GM12878 (cell line): Measurements from ENCODE around the gene PCBD2. TPM values are rescaled to one million over a fixed set of nuclear protein-coding genes. Genes with fewer than 3 reads are reported as not detected.

Source experiments
- CREB1 ChIP-seq: IDR thresholded peaks from 2 replicates; pipeline ENCODE4 v1.6.1; 2012; ENCODE audit warnings: low read depth, mild to moderate bottlenecking, inconsistent platforms
- polyA plus RNA-seq, 11 experiments: library from polyadenylated mRNA; depleted of rRNA in 4 of 11; unstranded in 6 of 11; stranded (reverse) in 5 of 11; fragments of >200 nt; fragmentation: Nextera tagmentation in 4 of 11; fragmentation: Illumina TruSeq in 1 of 11; extraction: Ambion mirVana in 4 of 11; extraction: Trizol in 1 of 11; gene quantifications; 1 replicate in 1 of 11; 2 replicates in 10 of 11; pipeline versions ENCODE4 v1.2.1 to v1.2.3, GENCODE V29; 2011 to 2016; ENCODE audit warnings: inconsistent platforms in 2 of 11, missing spikeins in 2 of 11, low read depth in 1 of 11
- total RNA-seq, 4 experiments: library from RNA; depleted of rRNA in 3 of 4; stranded (reverse); fragments of >200 nt in 3 of 4; fragmentation: Illumina TruSeq in 1 of 4; extraction: Trizol in 1 of 4; gene quantifications; 2 replicates each; pipeline versions ENCODE4 v1.2.1 to v1.2.3, GENCODE V29; 2013 to 2021
- TF ChIP-seq, protein P1 (sequence below): fragments of 150-350 bp; IDR thresholded peaks from 2 replicates; pipeline ENCODE4 v1.6.1; 2016; ENCODE audit warnings: low read depth, low read length
- TF ChIP-seq, protein P2 (sequence below), 3 experiments: IDR thresholded peaks in 2 of 3; conservative IDR thresholded peaks in 1 of 3; 2 replicates each; pipeline ENCODE4 v1.5.1; 2011; ENCODE audit warnings: low read depth in 3 of 3, low read length in 3 of 3, mild to moderate bottlenecking in 3 of 3, control low read depth in 2 of 3, moderate library complexity in 2 of 3, inconsistent platforms in 1 of 3, mixed read lengths in 1 of 3; ENCODE audit not compliant: control insufficient read depth in 2 of 3, insufficient read depth in 1 of 3; ENCODE audit errors: extremely low read depth in 1 of 3
- TF ChIP-seq, protein P3 (sequence below): IDR thresholded peaks from 2 replicates; pipeline ENCODE4 v1.6.1; 2012; ENCODE audit warnings: mild to moderate bottlenecking, low read depth, low read length
- TF ChIP-seq, protein P4 (sequence below): fragments of 450-650 bp; IDR thresholded peaks from 2 replicates; pipeline ENCODE4 v1.6.1; 2018; ENCODE audit warnings: mild to moderate bottlenecking, low read depth, moderate library complexity; ENCODE audit not compliant: partially characterized antibody

The PCBD2 gene
- total and polyA plus RNA-seq, 10 of the 15 experiments (the other 5 are each of a cell fraction or from before 2014, with no cell fraction given): 5.4 to 13.6 (median 6.7) TPM

DNA sequence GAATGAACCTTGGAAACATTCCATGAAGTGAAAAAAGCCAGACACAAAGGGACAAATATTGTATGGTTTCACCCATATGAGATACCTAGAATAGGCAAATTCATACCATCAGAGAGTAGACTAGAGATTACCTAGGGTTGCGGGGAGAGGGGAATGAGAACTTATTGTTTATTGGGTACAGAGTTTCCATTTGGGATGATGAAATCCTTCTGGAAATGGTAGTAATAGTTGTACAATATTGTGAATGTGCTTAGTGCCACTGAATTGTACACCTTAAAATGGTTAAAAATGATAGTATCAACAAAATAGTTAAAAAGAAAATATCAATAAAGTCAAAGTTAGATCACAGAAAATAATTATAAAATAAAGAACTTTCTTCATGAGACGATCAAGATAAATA is 88.2 kb downstream of the PCBD2 start (continued):
- TF ChIP-seq, protein P1, sequence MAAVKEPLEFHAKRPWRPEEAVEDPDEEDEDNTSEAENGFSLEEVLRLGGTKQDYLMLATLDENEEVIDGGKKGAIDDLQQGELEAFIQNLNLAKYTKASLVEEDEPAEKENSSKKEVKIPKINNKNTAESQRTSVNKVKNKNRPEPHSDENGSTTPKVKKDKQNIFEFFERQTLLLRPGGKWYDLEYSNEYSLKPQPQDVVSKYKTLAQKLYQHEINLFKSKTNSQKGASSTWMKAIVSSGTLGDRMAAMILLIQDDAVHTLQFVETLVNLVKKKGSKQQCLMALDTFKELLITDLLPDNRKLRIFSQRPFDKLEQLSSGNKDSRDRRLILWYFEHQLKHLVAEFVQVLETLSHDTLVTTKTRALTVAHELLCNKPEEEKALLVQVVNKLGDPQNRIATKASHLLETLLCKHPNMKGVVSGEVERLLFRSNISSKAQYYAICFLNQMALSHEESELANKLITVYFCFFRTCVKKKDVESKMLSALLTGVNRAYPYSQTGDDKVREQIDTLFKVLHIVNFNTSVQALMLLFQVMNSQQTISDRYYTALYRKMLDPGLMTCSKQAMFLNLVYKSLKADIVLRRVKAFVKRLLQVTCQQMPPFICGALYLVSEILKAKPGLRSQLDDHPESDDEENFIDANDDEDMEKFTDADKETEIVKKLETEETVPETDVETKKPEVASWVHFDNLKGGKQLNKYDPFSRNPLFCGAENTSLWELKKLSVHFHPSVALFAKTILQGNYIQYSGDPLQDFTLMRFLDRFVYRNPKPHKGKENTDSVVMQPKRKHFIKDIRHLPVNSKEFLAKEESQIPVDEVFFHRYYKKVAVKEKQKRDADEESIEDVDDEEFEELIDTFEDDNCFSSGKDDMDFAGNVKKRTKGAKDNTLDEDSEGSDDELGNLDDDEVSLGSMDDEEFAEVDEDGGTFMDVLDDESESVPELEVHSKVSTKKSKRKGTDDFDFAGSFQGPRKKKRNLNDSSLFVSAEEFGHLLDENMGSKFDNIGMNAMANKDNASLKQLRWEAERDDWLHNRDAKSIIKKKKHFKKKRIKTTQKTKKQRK: no peak
- TF ChIP-seq CREB1: no peak
- TF ChIP-seq, protein P2, sequence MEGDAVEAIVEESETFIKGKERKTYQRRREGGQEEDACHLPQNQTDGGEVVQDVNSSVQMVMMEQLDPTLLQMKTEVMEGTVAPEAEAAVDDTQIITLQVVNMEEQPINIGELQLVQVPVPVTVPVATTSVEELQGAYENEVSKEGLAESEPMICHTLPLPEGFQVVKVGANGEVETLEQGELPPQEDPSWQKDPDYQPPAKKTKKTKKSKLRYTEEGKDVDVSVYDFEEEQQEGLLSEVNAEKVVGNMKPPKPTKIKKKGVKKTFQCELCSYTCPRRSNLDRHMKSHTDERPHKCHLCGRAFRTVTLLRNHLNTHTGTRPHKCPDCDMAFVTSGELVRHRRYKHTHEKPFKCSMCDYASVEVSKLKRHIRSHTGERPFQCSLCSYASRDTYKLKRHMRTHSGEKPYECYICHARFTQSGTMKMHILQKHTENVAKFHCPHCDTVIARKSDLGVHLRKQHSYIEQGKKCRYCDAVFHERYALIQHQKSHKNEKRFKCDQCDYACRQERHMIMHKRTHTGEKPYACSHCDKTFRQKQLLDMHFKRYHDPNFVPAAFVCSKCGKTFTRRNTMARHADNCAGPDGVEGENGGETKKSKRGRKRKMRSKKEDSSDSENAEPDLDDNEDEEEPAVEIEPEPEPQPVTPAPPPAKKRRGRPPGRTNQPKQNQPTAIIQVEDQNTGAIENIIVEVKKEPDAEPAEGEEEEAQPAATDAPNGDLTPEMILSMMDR (IDR thresholded peaks at IDR 0.05 in 2 of 3, conservative IDR thresholded peaks at IDR 0.05 in 1 of 3; ENCODE audit: control insufficient read depth in 2 of 3, extremely low read depth in 1 of 3, insufficient read depth in 1 of 3, low read depth in 3 of 3, low read length in 3 of 3): no peak
- TF ChIP-seq, protein P3, sequence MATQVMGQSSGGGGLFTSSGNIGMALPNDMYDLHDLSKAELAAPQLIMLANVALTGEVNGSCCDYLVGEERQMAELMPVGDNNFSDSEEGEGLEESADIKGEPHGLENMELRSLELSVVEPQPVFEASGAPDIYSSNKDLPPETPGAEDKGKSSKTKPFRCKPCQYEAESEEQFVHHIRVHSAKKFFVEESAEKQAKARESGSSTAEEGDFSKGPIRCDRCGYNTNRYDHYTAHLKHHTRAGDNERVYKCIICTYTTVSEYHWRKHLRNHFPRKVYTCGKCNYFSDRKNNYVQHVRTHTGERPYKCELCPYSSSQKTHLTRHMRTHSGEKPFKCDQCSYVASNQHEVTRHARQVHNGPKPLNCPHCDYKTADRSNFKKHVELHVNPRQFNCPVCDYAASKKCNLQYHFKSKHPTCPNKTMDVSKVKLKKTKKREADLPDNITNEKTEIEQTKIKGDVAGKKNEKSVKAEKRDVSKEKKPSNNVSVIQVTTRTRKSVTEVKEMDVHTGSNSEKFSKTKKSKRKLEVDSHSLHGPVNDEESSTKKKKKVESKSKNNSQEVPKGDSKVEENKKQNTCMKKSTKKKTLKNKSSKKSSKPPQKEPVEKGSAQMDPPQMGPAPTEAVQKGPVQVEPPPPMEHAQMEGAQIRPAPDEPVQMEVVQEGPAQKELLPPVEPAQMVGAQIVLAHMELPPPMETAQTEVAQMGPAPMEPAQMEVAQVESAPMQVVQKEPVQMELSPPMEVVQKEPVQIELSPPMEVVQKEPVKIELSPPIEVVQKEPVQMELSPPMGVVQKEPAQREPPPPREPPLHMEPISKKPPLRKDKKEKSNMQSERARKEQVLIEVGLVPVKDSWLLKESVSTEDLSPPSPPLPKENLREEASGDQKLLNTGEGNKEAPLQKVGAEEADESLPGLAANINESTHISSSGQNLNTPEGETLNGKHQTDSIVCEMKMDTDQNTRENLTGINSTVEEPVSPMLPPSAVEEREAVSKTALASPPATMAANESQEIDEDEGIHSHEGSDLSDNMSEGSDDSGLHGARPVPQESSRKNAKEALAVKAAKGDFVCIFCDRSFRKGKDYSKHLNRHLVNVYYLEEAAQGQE: no peak
- TF ChIP-seq, protein P4, sequence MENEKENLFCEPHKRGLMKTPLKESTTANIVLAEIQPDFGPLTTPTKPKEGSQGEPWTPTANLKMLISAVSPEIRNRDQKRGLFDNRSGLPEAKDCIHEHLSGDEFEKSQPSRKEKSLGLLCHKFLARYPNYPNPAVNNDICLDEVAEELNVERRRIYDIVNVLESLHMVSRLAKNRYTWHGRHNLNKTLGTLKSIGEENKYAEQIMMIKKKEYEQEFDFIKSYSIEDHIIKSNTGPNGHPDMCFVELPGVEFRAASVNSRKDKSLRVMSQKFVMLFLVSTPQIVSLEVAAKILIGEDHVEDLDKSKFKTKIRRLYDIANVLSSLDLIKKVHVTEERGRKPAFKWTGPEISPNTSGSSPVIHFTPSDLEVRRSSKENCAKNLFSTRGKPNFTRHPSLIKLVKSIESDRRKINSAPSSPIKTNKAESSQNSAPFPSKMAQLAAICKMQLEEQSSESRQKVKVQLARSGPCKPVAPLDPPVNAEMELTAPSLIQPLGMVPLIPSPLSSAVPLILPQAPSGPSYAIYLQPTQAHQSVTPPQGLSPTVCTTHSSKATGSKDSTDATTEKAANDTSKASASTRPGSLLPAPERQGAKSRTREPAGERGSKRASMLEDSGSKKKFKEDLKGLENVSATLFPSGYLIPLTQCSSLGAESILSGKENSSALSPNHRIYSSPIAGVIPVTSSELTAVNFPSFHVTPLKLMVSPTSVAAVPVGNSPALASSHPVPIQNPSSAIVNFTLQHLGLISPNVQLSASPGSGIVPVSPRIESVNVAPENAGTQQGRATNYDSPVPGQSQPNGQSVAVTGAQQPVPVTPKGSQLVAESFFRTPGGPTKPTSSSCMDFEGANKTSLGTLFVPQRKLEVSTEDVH: no peak
